Raji (cell line): ENCODE measurements around the gene HSH2D.

Source experiments
- POLR2A ChIP-seq: IDR thresholded peaks from 2 replicates; pipeline ENCODE4 v1.6.1; 2011; ENCODE audit warnings: low read depth, low read length, control low read depth; ENCODE audit not compliant: insufficient read depth

Gene HSH2D

DNA sequence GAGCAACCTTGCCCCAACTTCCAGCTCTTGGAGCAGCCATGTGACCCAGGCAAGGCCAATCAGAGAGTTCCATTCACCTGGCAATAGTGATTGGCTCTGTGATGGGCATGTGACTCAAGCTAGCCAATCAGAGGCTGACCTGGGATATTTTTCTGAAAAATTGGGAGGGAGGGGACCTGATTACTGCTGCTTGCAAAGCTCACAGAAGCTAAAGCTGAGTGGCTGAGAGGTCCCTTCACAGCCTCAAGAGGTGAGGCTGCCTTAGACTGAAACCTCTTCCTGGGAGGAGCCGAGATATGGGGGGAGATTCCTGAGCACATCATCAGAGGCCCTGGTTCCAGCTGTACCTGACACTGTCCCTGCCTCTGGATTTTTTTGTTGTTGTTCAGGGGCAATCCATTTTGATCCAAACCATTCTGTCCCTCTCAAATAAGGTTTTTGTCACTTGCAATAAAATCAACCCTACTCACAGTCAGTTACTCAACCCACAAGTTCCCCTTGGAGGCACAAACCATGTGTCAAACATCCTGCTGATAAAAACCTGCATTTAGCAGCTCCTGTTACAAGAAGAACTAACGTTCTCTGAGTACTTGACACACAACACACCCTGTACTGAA lies 25.1 kb downstream of the HSH2D start:
- TF ChIP-seq POLR2A: no peak

DNA sequence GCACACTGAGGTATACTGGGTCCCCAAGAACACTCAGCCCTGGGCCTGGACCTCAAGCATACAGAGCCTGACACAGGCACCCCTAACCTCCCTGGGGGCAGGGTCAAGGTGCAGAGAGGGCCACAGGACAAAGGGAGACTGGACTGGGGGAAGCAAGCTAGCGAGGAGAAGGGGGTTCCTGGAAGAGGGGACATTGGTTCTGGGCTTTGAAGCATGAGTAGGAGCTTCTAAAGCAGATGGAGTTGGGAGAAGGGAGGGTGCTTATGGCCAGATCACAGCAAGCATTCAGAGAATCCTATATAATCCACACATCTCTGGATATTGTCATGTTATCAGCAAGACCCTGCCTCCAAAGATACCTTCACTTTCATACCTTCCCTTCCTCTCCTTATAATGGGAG lies 26.6 kb downstream of the HSH2D start:
- TF ChIP-seq POLR2A: no peak

DNA sequence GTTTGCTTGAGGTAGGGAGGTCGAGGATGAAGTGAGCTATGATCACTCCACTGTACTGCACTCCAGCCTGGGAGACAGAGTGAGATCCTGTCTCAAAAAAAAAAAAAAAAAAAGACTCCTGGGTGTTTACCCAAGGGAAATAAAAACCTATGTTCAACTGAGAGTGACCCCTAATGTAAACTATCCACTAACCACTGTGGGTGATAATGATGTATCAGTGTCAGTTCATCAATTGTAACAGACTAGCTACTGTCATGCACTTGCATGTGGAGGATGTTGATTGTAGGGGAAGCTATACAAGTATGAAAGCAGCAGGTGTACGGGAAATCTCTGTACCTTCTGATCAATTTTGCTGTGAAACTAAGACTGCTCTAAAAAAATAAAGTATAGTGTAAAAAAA lies 32.5 kb downstream of the HSH2D start:
- TF ChIP-seq POLR2A: no peak

DNA sequence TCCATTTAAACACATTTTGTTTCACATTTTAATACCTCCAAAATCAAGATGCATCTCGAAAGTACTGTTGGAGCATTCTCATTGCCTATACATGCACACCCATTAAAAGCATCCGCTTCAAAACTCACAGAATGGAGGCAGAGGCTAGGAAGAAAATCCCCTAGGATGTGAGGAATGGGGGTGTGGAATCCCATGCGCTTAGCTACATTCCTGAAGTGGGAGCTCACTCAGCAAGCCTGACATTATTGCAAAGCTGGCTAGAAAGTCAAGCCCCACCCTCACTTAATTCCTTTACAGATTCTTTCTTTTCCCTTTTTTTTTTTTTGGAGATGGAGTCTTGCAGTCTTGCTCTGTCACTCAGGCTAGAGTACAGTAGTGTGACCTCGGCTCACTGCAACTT lies 37.1 kb downstream of the HSH2D start:
- no peak for TF ChIP-seq POLR2A

DNA sequence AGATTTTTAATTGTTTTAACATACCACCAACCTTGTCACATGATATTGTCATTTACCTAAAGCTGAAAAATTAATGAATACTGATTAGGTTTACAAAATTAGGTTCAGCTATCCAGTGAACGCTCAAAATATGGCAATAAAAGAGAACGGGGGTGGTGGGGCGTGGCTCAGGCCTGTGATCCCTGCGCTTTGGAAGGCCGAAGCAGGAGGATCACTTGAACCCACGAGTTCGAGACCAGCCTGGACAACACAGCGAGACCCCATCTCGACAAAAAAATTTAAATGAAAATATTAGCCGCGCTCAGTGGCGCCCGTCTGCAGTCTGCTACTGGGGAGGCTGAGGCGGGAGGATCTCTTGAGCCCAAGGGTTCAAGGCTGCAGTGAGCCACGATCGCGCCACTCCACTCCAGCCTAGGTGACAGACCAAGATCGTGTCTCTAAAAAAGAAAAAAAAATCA lies 41.2 kb downstream of the HSH2D start:
- TF ChIP-seq POLR2A: no peak

DNA sequence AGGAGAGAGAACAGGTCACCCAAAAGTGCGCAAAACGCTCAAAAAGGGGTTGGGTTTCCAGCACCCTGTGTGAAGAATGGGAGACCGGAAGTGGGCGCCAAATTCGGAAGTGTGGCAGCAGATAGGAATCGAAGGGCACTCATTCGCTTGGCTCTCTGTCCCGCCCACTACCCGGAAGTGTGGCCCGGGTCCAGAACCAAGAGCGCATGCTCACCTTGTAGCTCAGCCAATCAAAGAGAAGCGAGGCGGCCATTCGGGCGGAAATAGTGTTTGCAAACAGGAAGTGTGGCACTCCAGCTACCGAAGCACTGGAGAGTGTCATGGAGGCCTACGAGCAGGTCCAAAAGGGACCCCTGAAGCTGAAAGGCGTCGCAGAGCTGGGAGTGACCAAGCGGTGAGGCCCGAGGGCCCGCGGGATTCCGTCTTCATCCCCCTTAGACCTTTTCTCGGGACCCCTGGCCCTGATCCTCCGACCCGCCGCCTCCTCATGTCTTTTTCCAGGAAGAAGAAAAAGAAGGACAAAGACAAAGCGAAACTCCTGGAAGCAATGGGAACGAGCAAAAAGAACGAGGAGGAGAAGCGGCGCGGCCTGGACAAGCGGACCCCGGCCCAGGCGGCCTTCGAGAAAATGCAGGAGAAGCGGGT lies 41.8 kb downstream of the HSH2D start, which contains the start of gene FAM32A:
Gene FAM32A (plus strand): TSS at position 288 of the 645 bp plus-strand sequence. CDS start 33 bp downstream, at position 321.
- peak; percentile 83 for TF ChIP-seq POLR2A

DNA sequence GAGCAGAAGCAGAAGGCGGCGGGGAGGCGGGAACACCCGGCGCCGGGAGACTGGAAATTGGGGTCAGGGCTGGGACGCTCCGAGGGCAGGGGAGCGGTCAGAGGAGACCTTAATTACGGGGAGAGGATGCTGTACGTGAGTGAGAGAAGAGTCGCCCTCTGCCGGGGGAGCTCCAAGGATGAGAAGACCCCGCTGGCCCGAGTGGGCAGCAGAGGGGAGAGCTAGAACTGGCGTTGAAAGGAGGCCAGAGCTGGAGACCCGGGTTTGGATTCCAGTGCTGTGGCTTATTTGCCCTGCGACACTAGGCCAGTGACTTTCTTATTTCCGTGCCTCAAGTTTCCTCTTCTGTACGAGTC lies 42.3 kb downstream of the HSH2D start:
- TF ChIP-seq POLR2A: no peak

DNA sequence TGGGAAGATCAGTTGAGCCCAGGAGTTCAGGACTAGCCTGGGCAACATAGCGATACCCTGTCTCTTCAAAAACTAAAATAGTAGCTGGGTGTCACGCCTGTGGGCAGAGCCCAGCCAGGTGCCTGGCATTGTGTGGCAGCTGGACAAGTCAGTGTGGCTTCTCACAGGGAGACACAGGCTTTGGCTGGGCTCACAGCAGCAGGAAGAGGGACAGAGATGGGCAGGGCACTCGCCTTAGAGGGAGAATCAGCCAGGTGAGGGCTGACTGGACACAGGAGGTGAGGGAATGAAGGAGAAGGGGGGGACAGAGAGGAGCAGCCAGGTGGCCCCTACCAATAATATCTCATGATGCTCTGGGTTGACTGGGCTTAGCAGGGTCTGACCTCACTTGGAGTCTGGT lies 45.0 kb downstream of the HSH2D start:
- TF ChIP-seq POLR2A: no peak

DNA sequence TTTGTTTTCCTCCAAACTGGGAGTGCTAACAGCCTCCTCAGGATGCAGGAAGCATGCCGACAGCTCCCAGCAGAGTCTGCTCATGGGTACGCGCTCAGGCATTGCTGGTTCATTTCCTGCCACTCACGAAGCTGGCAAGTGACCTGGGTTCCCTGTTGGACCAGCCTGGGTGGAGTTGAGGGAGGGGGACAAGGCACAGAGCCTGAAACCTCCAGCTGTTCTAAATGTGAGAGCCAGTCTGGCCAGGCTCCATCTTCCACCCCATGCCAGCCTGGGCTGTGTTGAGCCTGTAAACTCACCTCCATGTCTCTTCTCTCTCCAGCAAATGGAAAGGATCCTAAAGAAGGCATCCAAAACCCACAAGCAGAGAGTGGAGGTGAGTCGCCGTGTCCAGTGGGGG lies 46.7 kb downstream of the HSH2D start:
- no peak for TF ChIP-seq POLR2A

DNA sequence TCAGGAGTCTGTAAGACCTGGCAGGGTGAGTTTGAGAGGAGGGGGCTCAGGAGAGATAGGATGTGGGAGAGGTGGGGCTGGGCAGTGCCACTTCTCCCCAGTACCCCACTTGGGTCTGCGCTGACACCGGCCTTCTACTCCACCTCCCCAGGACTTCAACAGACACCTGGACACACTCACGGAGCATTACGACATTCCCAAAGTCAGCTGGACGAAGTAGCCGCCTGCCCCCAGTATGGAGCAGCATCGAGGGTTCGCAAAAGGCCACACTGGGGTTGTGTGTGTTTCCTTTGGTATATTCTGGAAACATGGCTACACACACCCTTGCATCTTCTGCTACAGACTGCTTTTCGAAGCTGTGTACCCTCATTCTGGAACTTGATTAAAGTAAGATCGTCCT lies 47.3 kb downstream of the HSH2D start:
- TF ChIP-seq POLR2A: no peak

DNA sequence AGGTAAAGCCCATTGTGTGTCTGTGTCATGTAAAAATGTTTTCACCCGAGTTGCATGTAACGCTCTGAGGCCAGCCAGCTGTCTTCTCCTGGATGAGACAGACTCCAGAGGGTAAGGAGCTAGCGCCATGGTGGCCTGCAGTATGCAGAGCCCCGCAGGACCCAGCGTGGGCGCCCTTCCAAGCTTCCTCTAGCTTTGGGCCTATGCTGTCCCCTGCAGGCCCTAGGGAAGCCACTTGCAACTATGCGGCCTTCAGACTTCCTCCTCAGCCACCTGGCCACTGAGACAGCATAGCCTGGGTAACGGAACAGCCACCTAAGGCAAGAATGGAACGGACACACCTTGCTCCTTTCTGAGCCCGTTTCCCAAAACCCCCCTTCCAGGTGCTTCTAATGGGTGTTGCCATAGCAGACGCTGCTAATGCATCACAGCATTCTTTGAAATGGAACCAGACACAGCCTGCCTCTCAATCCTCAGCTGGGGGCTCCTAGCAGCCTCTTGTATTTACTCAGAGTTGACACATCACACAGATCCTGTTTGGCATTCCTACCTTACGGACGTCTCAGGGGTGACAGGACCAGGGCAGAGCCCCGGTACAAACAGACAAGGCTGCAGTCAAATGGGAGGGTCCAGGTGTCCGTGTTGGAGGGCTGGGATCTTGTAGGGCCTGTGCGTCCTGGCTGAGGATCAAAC lies 47.9 kb downstream of the HSH2D start:
- no peak for TF ChIP-seq POLR2A

DNA sequence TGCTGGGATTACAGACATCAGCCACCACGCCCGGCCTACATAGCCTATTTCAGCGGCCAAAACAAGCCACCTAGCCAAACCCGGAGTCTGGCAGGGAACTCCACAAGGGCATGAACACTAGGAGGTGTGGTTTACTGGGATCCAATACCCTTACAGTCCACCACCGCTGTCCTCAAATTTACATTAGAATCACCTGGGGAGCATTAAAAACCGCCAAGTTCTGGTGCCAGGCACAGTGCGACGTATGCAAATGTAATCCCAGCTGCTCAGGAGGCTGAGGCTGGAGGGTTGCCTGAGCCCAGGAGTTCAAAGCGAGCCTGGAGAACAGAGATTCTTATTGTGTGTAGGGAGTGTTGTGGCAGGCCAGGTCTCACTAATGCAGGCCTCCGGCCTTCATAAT lies 50.0 kb downstream of the HSH2D start:
- TF ChIP-seq POLR2A: no peak

DNA sequence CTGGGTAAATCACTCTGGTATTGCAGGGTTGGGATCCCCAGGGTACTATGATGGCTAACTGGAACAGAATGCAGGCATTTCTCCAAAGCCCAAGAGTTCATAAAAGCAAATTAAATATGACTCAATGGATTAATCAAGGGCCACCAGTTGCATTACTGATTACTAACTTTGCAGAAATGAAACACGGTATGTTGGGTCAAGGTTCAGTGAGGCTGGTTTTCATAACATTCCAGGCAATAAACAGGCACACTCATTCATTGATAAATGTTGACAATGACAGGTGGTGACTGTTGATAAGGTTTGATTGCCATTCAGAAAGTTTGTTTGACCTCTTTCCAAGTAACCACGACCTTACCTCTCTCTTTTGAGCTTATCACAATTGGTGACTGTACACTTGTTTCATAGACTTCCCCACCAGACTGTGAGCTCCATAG lies 53.7 kb downstream of the HSH2D start:
- no peak for TF ChIP-seq POLR2A

DNA sequence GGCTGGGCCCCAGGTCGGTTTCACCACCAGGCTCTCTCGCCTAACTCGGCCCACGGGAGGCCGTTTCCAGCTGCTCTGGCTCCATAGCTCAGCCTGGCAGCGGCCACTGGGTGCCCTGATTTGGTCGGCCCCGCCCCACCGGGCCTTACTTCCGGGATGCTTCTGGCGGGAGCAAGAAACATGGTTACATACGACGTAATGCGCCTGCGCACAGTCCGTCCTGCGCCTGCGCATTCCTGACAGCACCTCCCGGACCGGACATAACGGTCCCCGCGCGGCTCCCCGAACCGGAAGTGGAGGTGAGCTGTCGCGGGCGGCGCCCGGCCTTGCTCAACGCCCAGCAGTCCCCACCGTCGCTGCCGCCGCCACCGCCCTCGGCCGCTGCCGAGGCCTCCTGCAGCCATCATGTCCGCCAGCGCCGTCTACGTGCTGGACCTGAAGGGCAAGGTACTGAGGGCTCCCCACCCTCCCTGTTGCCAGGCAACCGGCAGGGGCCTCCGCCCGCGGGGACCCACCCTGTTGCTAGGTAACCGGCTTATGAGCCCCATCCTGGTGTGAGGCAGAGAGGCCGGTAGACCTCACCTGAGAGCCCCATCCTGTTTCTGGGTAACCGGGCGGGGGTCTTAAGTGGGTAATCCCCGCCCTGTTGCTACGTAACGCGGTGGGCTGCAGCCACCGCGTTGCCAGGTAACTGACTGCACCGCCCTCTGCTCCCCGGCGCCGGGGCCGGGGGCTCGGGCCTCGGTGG lies 54.3 kb downstream of the HSH2D start, which contains the start of gene AP1M1:
Gene AP1M1 (plus strand): TSS at position 290 of the 748 bp plus-strand sequence. CDS start 116 bp downstream, at position 406.
- TF ChIP-seq POLR2A: peak; percentile 85

DNA sequence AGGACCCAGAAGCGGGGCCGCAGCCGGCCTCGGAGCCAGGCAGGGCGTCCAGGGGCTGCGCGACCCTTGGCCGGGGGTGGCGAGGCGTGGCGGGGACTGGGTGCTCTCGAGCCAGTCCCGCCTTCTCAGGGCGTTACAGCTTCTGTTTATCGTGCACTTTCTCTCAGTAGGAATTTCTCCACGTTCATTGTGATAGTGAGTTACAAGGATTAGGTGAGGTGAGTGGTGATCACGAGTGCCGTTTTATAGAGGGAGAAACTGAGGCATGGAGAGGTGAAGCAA lies 54.8 kb downstream of the HSH2D start:
- TF ChIP-seq POLR2A: no peak

DNA sequence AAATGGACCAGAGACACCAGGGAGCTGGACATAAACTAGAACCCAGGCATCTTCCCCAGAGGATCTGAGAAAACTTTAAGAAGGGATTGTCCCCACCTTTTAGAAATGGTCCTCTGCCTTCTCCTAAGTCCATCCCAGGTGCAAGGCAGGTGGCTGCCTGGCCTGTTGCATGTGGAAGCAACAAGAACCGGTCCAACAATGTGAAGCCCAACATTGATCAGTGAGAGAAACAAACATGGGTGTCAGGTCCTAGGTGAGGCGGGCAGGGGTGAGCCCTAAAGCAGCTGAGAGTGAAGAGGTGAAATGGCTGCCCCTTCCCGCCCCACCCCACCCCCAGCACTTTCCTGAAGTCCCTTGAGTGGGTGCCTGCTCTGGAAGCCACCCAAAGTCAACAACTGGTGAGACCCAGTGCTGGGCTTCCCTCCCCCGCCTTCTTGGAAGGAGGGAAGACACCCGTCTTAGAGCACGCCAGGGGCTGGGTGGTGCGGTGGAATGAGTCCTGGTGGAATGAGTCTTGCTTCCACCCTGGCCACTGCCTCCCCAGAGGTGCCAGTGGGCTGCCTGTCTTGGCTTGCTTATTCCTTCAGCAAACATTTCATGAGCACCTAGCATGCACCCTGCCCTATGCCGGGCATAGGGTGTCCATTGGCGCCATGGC lies 55.9 kb downstream of the HSH2D start:
- no peak for TF ChIP-seq POLR2A
